CD14-positive monocyte (primary cell): ENCODE data around the gene WWOX. TPM values are rescaled to one million over a fixed set of nuclear protein-coding genes. Genes with fewer than 3 reads are reported as not detected.

Experiments
- DNase-seq, 3 donors: peaks; one replicate each; pipeline ENCODE4 v3.0.0-alpha.2; 2011 to 2022
- H2AFZ ChIP-seq: 2 replicates; pipeline ENCODE4 v1.6.0; 2012; ENCODE audit warnings: mild to moderate bottlenecking, low read depth, low read length, inconsistent platforms; ENCODE audit not compliant: insufficient read depth, poor library complexity, severe bottlenecking
- H3K27ac ChIP-seq, 2 donors: 1 replicate in 1 of 2; 2 replicates in 1 of 2; pipeline ENCODE4 v1.5.1; 2012 to 2013; ENCODE audit warnings: low read length in 2 of 2, control low read depth in 1 of 2, inconsistent platforms in 1 of 2, low read depth in 1 of 2, mild to moderate bottlenecking in 1 of 2
- H3K27me3 ChIP-seq, 2 donors: one replicate each; pipeline versions ENCODE4 v1.6.0 to v1.6.1; 2011 to 2013; ENCODE audit warnings: low read length in 2 of 2; ENCODE audit not compliant: control insufficient read depth in 2 of 2, insufficient read depth in 2 of 2
- H3K36me3 ChIP-seq, 2 donors: replicated peaks in 1 of 2; 1 replicate in 1 of 2; 2 replicates in 1 of 2; pipeline versions ENCODE4 v1.5.1 to v1.6.1; 2012 to 2013; ENCODE audit warnings: low read length in 2 of 2, control low read depth in 1 of 2, inconsistent platforms in 1 of 2, mild to moderate bottlenecking in 1 of 2; ENCODE audit not compliant: insufficient read depth in 2 of 2, control insufficient read depth in 1 of 2
- H3K4me1 ChIP-seq, 2 donors: 1 replicate in 1 of 2; 2 replicates in 1 of 2; pipeline versions ENCODE4 v1.5.1 to v1.6.1; 2012 to 2013; ENCODE audit warnings: low read length in 2 of 2, control low read depth in 1 of 2, inconsistent platforms in 1 of 2, mild to moderate bottlenecking in 1 of 2, moderate library complexity in 1 of 2; ENCODE audit not compliant: insufficient read depth in 2 of 2, control insufficient read depth in 1 of 2
- H3K4me2 ChIP-seq: replicated peaks from 2 replicates; pipeline ENCODE3; 2012; ENCODE audit warnings: low read length, moderate library complexity, mild to moderate bottlenecking; ENCODE audit not compliant: poor library complexity, severe bottlenecking; ENCODE audit errors: extremely low read depth
- H3K4me3 ChIP-seq, 3 experiments: fragments of 200-600 bp in 1 of 3; sonication (generic) in 1 of 3; replicated peaks in 1 of 3; 1 replicate in 2 of 3; 2 replicates in 1 of 3; pipeline ENCODE4 v1.5.1; 2011 to 2013; ENCODE audit warnings: low read length in 3 of 3, mild to moderate bottlenecking in 3 of 3, control low read depth in 2 of 3, low read depth in 2 of 3, inconsistent platforms in 1 of 3, moderate library complexity in 1 of 3
- H3K79me2 ChIP-seq: 2 replicates; pipeline ENCODE4 v1.6.0; 2012; ENCODE audit warnings: mild to moderate bottlenecking, control low read depth, inconsistent platforms, low read length, moderate library complexity; ENCODE audit not compliant: insufficient read depth
- H3K9ac ChIP-seq: 2 replicates; pipeline ENCODE4 v1.6.0; 2017; ENCODE audit warnings: low read length, mild to moderate bottlenecking; ENCODE audit not compliant: insufficient read depth, poor library complexity, severe bottlenecking
- H3K9me3 ChIP-seq, 2 donors: replicated peaks in 1 of 2; 1 replicate in 1 of 2; 2 replicates in 1 of 2; pipeline versions ENCODE4 v1.5.1 to v1.6.1; 2012 to 2013; ENCODE audit warnings: low read length in 2 of 2, control low read depth in 1 of 2; ENCODE audit not compliant: control insufficient read depth in 1 of 2, insufficient read depth in 1 of 2
- H4K20me1 ChIP-seq: 2 replicates; pipeline ENCODE4 v1.6.0; 2012; ENCODE audit warnings: mild to moderate bottlenecking, low read length, control low read depth, moderate library complexity; ENCODE audit not compliant: insufficient read depth
- H3K27ac Mint-ChIP-seq, 7 donors: one replicate each; pipeline ENCODE4 v1.8.0; 2020; ENCODE audit warnings: mild to moderate bottlenecking in 7 of 7, mixed read lengths in 7 of 7, moderate library complexity in 6 of 7, inconsistent platforms in 2 of 7
- H3K27me3 Mint-ChIP-seq, 3 donors: one replicate each; pipeline ENCODE4 v1.8.0; 2021 to 2022; ENCODE audit warnings: low read depth in 3 of 3, mild to moderate bottlenecking in 3 of 3, mixed read lengths in 3 of 3, moderate library complexity in 3 of 3, inconsistent platforms in 1 of 3
- H3K36me3 Mint-ChIP-seq, 2 donors: one replicate each; pipeline ENCODE4 v1.8.0; 2020; ENCODE audit warnings: mixed read lengths in 2 of 2, inconsistent platforms in 1 of 2, mild to moderate bottlenecking in 1 of 2
- H3K4me1 Mint-ChIP-seq: one replicate; pipeline ENCODE4 v1.8.0; 2020; ENCODE audit warnings: mild to moderate bottlenecking, mixed read lengths
- H3K4me3 Mint-ChIP-seq, 2 donors: one replicate each; pipeline ENCODE4 v1.8.0; 2020; ENCODE audit warnings: mild to moderate bottlenecking in 2 of 2, mixed read lengths in 2 of 2, moderate library complexity in 1 of 2
- H3K9me3 Mint-ChIP-seq, 7 donors: one replicate each; pipeline ENCODE4 v1.8.0; 2020 to 2022; ENCODE audit warnings: mixed read lengths in 7 of 7, mild to moderate bottlenecking in 6 of 7, moderate library complexity in 6 of 7, inconsistent platforms in 2 of 7
- WGBS: methylation state at CpG from one replicate; pipeline ENCODE4 v1.1.5; 2013; ENCODE audit warnings: missing lambda C conversion rate; ENCODE audit not compliant: insufficient coverage; 5-methylcytosine and 5-hydroxymethylcytosine counted together
- intact Hi-C, 2 donors: fragments of 100-400 bp; cut with micrococcal nuclease; formaldehyde crosslinking; loops; one replicate each; pipeline versions ENCODE4 v1.15.0 to v1.15.1; 2023
- polyA plus RNA-seq, 3 donors: library from polyadenylated mRNA; depleted of rRNA in 1 of 3; unstranded in 2 of 3; stranded (reverse) in 1 of 3; fragments of 300-500 nt in 2 of 3; fragments of >200 nt in 1 of 3; fragmentation: Illumina TruSeq in 2 of 3; gene quantifications; 1 replicate in 2 of 3; 2 replicates in 1 of 3; pipeline ENCODE4 v1.2.3, GENCODE V29; 2012 to 2021
- TF ChIP-seq, protein P1 (sequence below): fragments of 200-600 bp; IDR thresholded peaks from one replicate; pipeline ENCODE4 v1.8.0; 2022; ENCODE audit warnings: antibody characterized with exemption, mild to moderate bottlenecking

The WWOX gene
- polyA plus RNA-seq, 3 donors, result 4.0 to 7.0 (median 6.3) TPM

DNA sequence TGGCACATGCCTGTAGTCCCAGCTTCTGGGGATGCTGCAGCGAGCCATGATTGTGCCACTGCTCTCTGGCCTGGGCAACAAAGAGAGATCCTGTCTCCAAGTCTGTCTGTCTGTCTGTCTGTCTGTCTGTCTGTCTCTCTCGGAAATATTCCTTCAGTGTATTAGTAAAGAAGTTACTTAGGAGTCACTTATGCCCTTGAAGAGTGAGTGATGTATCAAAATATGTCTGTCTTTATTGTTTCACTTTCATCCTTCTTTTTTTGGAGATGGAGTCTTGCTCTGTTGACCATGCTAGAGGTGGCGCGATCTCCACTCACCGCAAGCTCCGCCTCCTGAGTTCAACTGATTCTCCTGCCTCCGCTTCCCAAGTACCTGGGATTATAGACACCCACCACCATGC, 410.5 kb downstream of the WWOX start:
- Histone ChIP-seq H3K27ac (no peak overlapping the region), H3K4me1 (peaks cover 13 to 20% of the 10 kb centered on the region in 2 donors), H3K27me3 (no peaks in the 10 kb centered on the region), H3K9me3 (no peaks in the 10 kb centered on the region), H3K79me2 (no peaks in the 10 kb centered on the region), H2AFZ (no peak overlapping the region), H4K20me1 (no peaks in the 10 kb centered on the region), H3K9ac (no peak overlapping the region), H3K4me2 (no peak overlapping the region), H3K4me3 (no peak overlapping the region), H3K36me3 (no peaks in the 10 kb centered on the region)
- 100% methylated on average over 1 of the region's 7 CpGs for WGBS
- H3K27ac Mint-ChIP-seq, result no peak overlapping the region
- H3K9me3 Mint-ChIP-seq, result peaks cover 0 to 2% (median 0%) of the 10 kb centered on the region in 7 donors
- peaks cover 17% of the 10 kb centered on the region for H3K4me1 Mint-ChIP-seq
- H3K4me3 Mint-ChIP-seq, result no peak overlapping the region
- H3K27me3 Mint-ChIP-seq, result peaks cover 0 to 6% (median 0%) of the 10 kb centered on the region in 3 donors
- TF ChIP-seq, protein P1, sequence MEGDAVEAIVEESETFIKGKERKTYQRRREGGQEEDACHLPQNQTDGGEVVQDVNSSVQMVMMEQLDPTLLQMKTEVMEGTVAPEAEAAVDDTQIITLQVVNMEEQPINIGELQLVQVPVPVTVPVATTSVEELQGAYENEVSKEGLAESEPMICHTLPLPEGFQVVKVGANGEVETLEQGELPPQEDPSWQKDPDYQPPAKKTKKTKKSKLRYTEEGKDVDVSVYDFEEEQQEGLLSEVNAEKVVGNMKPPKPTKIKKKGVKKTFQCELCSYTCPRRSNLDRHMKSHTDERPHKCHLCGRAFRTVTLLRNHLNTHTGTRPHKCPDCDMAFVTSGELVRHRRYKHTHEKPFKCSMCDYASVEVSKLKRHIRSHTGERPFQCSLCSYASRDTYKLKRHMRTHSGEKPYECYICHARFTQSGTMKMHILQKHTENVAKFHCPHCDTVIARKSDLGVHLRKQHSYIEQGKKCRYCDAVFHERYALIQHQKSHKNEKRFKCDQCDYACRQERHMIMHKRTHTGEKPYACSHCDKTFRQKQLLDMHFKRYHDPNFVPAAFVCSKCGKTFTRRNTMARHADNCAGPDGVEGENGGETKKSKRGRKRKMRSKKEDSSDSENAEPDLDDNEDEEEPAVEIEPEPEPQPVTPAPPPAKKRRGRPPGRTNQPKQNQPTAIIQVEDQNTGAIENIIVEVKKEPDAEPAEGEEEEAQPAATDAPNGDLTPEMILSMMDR, result no peak
- no peaks in the 10 kb centered on the region for H3K36me3 Mint-ChIP-seq
- DNase-seq, result no peak
- intact Hi-C loops, result loop anchor here in 1 of 2 donors (10.0 kb wide), 1 partner anchor 265 kb away; no protein-coding TSS in a partner anchor

DNA sequence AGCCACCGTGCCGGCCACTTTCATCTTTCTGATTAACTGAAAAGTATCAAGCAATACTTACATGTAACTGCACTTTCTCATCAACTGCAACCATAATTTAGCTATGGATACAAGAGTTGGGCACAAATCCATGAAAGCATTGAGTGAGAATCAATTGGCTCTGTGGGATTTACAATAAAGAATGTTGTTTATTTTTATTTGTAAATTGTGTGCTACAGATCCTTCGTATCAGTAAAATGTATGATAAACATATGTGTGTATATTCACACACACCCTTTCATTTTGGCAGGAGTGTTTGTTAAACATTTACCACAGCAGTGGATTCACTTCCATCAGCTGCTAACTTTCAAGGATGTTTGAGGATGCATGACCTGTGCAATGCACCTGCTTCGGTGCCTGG, 411.0 kb downstream of the WWOX start:
- Histone ChIP-seq H3K9me3 (no peaks in the 10 kb centered on the region), H3K27ac (no peak overlapping the region), H3K4me1 (peaks cover 13 to 20% of the 10 kb centered on the region in 2 donors), H3K9ac (no peak overlapping the region), H4K20me1 (no peaks in the 10 kb centered on the region), H3K79me2 (no peaks in the 10 kb centered on the region), H3K4me2 (no peak overlapping the region), H3K27me3 (no peaks in the 10 kb centered on the region), H3K4me3 (no peak overlapping the region), H3K36me3 (no peaks in the 10 kb centered on the region), H2AFZ (no peak overlapping the region)
- Mint-ChIP-seq H3K36me3 (no peaks in the 10 kb centered on the region), H3K4me3 (no peak overlapping the region), H3K27me3 (peaks cover 0 to 6% (median 0%) of the 10 kb centered on the region in 3 donors), H3K9me3 (peaks cover 0 to 2% (median 0%) of the 10 kb centered on the region in 7 donors), H3K4me1 (peaks cover 17% of the 10 kb centered on the region), H3K27ac (no peak overlapping the region)
- TF ChIP-seq, protein P1, result no peak
- 100% methylated on average over 1 of the region's 4 CpGs for WGBS
- intact Hi-C loops, result no loop called here
- DNase-seq, result no peak
